Ishikawa (cell line): ENCODE data around the gene DYNC1I1.

Experiments used
- CEBPB ChIP-seq: IDR thresholded peaks from 2 replicates; pipeline ENCODE4 v1.6.1; 2012
- CREB1 ChIP-seq: IDR thresholded peaks from 2 replicates; pipeline ENCODE4 v1.6.1; 2012; ENCODE audit warnings: low read depth
- EP300 ChIP-seq: IDR thresholded peaks from 2 replicates; pipeline ENCODE4 v1.6.1; 2012; ENCODE audit warnings: borderline replicate concordance
- FOXM1 ChIP-seq: IDR thresholded peaks from 2 replicates; pipeline ENCODE4 v1.6.1; 2012; ENCODE audit warnings: low read depth, borderline replicate concordance
- MAX ChIP-seq: IDR thresholded peaks from 2 replicates; pipeline ENCODE4 v1.6.1; 2012
- NFIC ChIP-seq: IDR thresholded peaks from 2 replicates; pipeline ENCODE4 v1.6.1; 2012
- TEAD4 ChIP-seq: IDR thresholded peaks from 2 replicates; pipeline ENCODE4 v1.6.1; 2012
- ZBTB7A ChIP-seq: IDR thresholded peaks from 2 replicates; pipeline ENCODE4 v1.6.1; 2012; ENCODE audit warnings: low read depth

GRCh38 chr7:95796617-95797016, 24.3 kb downstream of the DYNC1I1 start:
- TF ChIP-seq MAX (no peak), NFIC (no peak), FOXM1 (no peak), ZBTB7A (no peak), CREB1 (no peak), TEAD4 (no peak), CEBPB (no peak), EP300 (no peak)
